ENCODE data around the gene PPP2R5E. TPM values are rescaled to one million over a fixed set of nuclear protein-coding genes. Genes with fewer than 3 reads are reported as not detected.

The PPP2R5E gene
- total RNA-seq, 1 experiment from 2014 or later = 14.4 TPM

Small RNA genes within 50 kb of the gene (small RNA-seq; reads per million reads assigned to genes)
- gene RF00601 = not detected

Other genes starting within 250 kb of the PPP2R5E start
- gene GPHB5, start 224.4 kb downstream of the PPP2R5E start, total RNA-seq (2014; rRNA removed; shearing (Covaris generic)) = not detected in 2 replicates
- gene WDR89, start 98.5 kb upstream of the PPP2R5E start, total RNA-seq (2014; rRNA removed; shearing (Covaris generic)) = 12.9 and 13.8 TPM in 2 replicates
- 17.5 and 21.8 TPM in 2 replicates for gene SGPP1, start 184.7 kb upstream of the PPP2R5E start, total RNA-seq (2014; rRNA removed; shearing (Covaris generic))

Data from HT1080 (cell line).